ENCODE data around the gene SHOC1. TPM values are rescaled to one million over a fixed set of nuclear protein-coding genes. Genes with fewer than 3 reads are reported as not detected.

Gene SHOC1
- polyA plus RNA-seq = under 1 TPM in 2 of 3 donors, not detected in 1; 0.01 to 0.03 TPM

DNA sequence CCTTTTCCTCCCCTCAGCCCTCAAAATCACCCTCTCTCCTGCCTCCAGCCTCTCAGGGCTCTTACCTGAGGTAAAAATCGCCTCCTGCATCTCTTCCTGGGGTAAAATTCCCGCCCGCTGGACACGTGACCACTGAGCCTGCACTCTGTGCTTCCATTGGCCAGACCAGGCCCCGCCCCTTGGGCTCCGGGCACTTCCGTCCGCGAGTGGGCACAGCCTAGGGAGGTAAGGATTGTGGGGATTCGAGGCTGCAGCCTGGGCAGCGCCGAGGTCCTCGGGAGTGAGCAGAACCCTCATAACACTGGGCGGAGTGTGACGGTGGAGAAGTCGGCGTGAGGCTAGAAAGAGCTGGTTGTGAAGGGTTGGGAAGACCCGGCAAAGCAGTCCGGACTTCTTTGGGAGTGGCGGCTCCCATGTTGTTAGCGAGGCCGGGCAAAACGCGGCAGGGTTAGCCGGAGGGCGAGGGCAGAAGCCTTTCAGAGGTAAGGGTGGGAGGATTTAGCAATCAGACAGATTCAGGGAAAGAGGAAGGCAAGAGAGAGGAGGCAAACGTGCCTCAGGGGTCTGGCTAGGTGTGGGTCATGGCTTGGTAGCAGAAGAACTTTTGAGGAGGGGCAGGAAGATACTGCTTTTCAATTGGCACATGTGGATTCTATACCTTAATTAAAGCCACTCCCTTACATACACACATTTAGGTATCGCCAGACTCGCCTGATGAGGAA, at the start of gene SHOC1:
Gene SHOC1 (minus strand): TSS at position 103 of the 722 bp plus-strand sequence. CDS start 3,519 bp downstream, outside the sequence.
- H3K27ac ChIP-seq (ENCODE audit: low read depth, low read length) = no peak within 1 kb of the TSS
- 85 to 90% (median 88%) methylated on average over 28 to 29 of the region's 29 CpGs for WGBS, 3 donors

DNA sequence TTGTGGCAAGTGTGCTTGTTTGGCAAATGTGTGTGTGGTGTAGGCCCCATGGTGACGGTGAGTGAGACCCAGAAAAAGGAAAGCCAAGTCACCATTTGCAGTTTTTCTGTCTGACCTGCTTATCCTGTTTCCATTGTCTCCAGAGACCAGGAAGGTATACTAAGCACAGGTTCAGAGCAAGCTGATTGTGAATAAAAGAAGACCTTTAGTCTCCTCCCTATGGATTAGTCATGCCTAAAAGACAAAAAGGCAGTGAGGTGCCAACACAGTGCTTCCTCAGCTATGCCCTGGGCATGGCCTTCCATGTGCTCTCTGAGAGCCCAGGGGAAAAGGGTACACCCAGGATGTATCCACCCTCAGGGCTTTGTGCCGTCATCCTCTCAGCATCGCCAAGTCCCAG, 49.2 kb upstream of the SHOC1 start:
- no peak overlapping the region for H3K27ac ChIP-seq (ENCODE audit: low read depth, low read length)
- WGBS, 3 donors = 87 to 95% (median 89%) methylated on average over 3 of the region's 3 CpGs

DNA sequence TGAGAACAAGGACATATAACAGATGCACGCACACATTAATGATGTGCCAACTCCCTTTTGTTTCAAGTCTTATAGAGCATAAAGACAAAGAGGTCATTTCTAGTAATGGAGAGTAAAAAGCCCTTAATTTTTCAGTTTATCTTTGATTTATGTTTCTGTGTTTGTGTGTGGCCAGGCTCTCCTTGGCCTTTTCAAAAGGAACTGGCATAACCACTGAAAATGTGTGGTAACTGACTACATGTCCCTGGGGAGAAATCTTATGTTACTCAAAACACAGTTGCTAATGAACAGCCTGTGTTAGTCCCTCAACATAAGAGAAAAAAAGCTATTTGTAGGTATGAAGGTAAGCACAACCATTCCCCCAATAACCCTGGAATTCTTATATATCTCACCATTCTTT, 47.6 kb upstream of the SHOC1 start:
- WGBS, 3 donors = 84 to 92% (median 85%) methylated on average over 1 of the region's 1 CpG
- no peak overlapping the region for H3K27ac ChIP-seq (ENCODE audit: low read depth, low read length)

DNA sequence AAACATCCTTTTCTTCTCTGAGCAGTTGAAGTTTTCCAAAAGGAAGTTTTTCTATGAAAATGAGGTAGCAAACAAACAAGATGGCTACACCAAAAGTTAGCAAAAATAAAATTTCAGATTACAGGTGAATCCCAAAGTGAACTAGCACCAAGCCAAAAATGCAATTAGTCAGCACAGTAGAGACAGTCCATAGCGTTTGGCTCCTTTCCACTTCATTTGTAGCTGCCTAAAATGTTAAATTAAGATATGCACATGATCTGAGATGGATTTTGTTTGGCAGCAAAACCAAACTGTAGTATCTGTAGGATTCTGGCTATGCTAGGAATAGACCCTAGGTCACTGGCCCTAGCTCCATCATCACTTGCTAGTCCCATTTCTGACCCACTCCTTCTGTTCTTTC, 45.7 kb upstream of the SHOC1 start:
- no peak overlapping the region for H3K27ac ChIP-seq (ENCODE audit: low read depth, low read length)
- 47 to 53% (median 49%) methylated on average over 1 of the region's 1 CpG for WGBS, 3 donors

DNA sequence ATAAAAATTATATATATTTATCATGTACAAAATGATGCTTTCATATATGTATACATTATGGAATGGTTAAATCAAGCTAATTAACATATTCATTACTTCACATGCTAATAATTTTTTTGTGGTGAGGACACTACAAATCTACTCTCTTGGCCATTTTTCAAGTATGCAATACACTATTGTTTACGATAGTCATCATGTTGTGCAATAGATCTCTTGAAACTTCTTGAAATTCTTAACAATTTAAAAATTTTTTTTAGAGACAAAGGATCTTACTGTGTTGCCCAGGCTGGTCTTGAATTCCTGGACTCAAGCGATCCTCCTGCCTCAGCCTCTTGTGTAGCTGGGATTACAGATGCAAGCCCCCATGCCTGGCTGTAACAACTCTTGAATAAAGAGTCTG, 45.2 kb upstream of the SHOC1 start:
- WGBS, 3 donors = 53 to 77% (median 55%) methylated on average over 2 of the region's 2 CpGs
- no peak overlapping the region for H3K27ac ChIP-seq (ENCODE audit: low read depth, low read length)

DNA sequence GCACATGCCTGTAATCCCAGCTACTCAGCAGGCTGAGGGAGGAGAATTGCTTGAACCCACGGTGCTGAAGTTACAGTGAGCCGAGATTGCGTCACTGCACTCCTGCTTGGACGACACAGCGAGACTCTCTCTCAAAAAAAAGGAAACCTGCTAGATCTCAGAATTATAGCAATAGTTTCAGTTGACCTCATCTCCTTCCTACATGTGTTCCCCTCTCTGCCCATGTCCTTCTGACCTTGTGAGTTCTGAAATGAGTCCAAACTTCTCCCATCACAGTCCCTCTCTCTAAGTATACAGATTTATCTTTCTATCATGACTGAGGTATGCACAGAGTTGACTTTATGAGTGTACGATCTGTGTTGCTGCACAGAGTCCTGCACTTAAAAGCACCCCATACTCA, 44.6 kb upstream of the SHOC1 start:
- WGBS, 3 donors = 18 to 52% (median 22%) methylated on average over 6 of the region's 6 CpGs
- H3K27ac ChIP-seq (ENCODE audit: low read depth, low read length) = no peak overlapping the region

DNA sequence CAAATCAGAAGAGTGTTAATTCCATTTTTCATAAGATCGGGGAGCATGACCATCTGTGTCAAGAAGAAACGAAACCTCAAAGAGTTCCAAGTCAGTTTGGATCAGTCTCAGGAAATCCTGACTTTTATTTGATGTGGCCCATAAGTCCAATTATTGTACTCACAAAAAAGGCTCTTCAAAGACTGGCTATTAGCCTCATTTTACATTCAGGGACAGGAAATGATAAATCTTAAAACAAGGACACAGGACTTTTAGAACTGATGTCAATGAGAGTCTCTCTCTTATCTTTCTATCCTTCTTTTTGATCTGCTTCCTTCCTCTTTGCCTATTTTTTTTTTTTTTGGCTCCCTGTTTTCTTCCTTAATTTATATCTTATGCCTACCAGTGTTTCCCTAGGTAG, 43.7 kb upstream of the SHOC1 start:
- no peak overlapping the region for H3K27ac ChIP-seq (ENCODE audit: low read depth, low read length)
- 24 to 77% (median 27%) methylated on average over 2 of the region's 2 CpGs for WGBS, 3 donors

DNA sequence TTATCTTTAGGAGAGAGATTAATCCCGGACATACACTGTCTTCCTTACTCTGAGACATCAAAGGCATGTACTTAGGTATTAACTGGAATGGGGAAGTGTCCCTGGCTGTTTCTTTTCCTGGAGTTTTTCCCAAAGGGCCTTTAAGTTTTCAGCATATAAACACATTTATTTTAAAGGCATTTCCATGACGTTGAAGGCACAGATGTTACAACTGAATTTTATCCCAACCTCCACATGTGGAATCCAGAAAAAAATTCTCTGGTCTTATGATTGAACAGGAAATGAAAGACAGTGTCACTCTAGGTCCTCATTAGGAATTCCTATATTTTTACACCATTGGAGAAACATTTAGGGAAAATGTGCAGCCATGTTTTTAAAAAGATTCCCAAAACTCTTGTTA, 41.6 kb upstream of the SHOC1 start:
- 54 to 62% (median 54%) methylated on average over 2 of the region's 2 CpGs for WGBS, 3 donors
- no peak overlapping the region for H3K27ac ChIP-seq (ENCODE audit: low read depth, low read length)

DNA sequence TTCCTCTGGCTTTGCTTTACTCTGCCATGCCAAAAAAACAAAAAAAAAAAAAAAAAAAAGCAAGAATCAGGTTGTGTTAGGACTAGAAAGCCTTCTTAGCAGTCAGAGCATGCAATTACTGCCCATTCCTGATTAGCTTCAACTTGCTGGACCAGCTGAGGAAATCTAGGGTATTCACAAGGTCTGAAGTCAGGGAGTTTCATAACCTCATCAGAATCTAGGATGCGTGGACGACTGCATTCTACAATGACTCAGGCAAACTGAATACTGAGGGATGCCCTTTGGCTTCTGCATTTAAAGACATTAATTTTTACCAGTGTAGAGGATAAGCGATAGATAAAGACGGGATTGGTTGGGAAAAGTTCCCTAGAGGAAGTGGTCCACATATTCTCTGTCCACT, 39.2 kb upstream of the SHOC1 start:
- H3K27ac ChIP-seq (ENCODE audit: low read depth, low read length) = no peak overlapping the region
- WGBS, 3 donors = 69 to 91% (median 80%) methylated on average over 4 of the region's 4 CpGs

DNA sequence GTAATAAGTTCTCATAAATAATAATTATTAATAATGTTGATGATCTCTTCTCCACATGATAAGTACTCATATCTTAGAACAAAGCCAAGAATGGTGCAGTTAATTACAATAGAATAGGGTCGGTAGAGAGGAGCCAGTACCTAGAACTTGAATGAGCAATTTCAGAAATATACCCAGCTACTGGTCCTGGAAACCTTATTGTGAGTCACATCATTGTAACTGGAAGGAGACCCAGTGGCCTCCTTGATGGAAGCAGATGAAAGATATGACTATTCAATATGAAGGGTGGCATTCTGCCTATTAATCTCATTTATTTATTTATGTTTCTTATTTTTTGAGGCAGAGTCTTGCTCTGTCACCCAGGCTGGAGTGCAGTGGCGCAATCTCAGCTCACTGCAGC, 37.7 kb upstream of the SHOC1 start:
- WGBS, 3 donors = 88 to 97% (median 94%) methylated on average over 2 of the region's 2 CpGs
- no peak overlapping the region for H3K27ac ChIP-seq (ENCODE audit: low read depth, low read length)

DNA sequence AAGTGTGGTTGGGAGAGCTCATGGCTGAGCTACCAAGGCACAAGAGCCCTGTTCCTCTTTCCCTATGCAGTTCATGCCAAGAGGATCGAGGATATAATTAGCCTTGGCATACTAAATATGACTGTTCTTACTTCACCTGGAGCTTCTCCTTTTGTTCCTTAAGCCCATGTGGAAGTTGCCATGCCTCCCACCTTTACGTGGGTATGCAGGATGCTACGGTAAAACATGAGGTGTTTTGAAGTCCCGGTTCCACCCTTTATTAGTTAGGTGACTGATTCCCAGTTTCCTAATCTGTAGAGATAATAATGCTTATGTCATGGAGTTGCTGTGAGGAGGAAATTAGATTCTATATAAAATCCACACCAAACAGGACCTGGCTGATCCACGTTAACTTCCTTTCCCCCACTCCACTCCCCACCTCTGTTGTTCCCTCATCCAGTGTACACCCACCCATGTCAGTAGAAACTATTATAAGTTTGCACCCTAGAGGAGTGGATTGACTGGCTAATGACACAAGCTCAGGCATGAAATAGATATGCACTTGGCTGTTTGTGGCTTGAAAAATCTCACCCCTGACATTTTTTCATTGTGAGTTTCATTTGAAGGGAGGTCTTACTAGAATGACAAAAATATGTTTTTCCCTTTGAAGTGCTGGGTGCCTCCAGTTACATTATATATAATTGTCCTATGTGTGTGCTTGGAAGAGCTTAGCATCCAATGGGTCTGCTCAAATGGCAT, 36.8 kb upstream of the SHOC1 start:
- WGBS, 3 donors = 79 to 91% (median 85%) methylated on average over 5 of the region's 5 CpGs
- H3K27ac ChIP-seq (ENCODE audit: low read depth, low read length) = no peak overlapping the region

DNA sequence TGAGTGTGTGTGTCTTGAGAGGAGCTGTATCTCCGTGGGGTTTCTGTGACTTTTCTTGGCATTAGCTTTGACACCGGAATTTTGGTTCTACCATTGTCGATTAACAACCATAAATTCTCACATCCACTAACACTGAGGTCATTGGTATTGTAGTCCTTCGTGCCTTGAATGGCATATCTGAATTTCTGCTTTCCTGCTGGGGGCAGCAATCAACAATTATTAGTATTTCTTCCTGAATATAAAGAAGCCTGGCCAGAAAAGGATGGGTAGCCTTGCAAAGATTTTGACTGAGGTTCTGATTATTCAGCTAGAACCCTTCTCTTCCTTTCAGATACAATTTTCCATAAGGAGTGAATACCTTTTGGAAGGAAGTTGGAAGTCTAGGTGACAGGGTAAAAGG, 33.5 kb upstream of the SHOC1 start:
- no peak overlapping the region for H3K27ac ChIP-seq (ENCODE audit: low read depth, low read length)
- WGBS, 3 donors = 42 to 59% (median 46%) methylated on average over 4 of the region's 4 CpGs

DNA sequence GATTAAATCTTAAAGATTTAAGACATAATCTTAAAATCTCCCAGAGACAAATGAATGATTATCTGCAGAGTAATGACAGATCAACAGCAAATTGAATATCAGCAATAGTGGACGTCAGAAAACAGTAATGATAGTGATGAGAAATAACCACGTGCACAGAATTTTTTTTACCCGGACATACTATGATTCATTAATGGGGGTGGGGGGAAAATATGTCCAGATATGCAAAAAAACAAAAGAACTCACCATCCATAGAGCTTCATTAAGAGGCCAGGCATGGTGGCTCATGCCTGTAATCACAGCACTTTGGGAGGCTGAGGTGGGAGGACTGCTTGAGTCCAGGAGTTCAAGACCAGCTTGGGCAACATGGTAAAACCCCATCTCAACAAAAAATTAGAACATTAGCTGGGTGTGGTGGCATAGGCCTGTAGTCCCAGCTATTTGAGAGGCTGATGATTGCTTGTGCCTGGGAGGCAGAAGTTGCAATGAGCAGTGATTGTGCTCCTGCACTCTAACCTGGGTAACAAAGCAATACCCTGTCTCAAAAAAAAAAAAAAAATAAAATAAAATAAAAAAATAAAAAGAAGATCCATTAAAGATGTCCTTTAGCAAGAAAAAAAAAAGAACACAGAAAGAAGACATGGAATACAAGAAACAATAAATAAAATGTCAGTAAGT, 30.9 kb upstream of the SHOC1 start:
- WGBS, 3 donors = 57 to 63% (median 63%) methylated on average over 3 of the region's 3 CpGs
- no peak overlapping the region for H3K27ac ChIP-seq (ENCODE audit: low read depth, low read length)

DNA sequence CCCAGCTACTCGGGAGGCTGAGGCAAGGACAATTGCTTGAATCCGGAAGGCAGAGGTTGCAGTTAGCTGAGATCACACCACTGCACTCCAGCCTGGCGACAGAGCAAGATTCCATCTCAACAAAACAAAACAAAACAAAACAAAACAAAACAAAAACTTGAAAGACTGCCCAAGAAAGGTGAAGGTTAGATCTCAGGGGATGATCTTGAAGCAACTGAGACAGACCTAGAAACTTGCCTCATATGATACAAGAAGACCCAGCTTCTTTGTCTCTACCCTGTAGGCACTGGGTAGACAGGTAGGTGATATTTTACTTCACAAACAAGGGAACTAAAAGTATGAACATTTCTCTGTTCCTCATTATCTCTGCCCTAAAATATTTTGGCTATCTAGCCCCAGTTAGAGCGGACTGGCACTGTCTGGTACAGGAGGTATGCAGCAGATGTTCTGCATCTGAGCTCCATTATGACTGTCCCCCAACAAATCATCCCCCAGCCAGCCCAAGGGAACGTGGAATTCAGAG, 26.3 kb upstream of the SHOC1 start:
- 85 to 95% (median 88%) methylated on average over 5 of the region's 5 CpGs for WGBS, 3 donors
- H3K27ac ChIP-seq (ENCODE audit: low read depth, low read length) = no peak overlapping the region

DNA sequence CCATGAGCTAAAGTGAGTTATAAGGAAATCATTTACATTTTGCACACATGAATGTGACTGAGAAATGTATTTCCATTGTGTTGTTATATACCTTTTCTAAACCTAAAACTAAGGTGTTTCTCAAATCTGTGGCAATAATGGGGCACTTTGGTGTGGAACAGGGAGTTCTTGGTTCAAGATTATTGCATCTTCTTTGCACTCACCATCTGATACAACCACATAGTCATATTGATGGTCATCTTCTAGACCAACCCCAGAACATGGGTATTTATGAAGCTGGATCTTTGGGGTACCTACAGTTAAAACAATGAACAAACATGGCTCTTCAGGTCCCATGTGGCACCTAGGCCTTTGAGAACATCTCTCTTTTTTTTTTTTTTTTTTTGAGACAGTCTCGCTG, 24.6 kb upstream of the SHOC1 start:
- WGBS, 3 donors = 100% methylated on average over 1 of the region's 1 CpG
- no peak overlapping the region for H3K27ac ChIP-seq (ENCODE audit: low read depth, low read length)

DNA sequence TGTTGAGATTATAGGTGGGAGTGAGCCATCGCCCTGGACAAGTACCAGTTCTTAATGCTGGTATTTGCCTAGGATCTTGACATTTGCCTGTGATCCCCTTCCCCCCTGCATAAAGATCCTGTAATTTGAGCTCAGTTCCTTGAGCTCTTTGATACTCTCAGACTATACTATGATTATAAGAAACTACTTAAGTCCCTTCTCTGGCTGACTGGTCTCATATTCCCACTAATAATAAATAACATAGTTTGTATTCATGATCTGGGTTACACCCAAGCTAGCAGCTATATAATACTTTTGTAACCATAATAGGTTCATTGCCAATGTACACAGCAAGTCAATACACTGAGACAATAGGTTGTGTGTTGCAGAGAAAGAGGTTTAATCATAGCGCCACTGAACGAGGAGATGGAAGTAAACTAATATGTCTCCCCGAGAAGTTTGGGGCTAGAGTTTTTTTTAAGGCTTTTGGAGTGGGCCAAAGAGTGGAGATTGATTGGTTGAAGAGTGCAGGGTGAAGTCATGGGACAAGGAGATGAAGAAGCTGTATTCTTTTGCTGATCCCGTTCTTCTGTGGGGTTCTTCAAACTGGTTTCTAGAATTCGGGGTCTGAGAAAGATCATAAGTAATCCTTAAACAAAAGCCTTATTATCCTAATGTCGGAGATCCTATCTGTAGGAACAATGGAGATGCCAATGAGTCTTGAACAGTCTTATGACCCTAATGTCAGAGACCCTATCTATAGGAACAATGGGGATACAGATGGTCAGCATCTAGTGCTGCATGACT, 20.7 kb upstream of the SHOC1 start:
- WGBS, 3 donors = 83 to 96% (median 89%) methylated on average over 7 of the region's 7 CpGs
- H3K27ac ChIP-seq (ENCODE audit: low read depth, low read length) = no peak overlapping the region

DNA sequence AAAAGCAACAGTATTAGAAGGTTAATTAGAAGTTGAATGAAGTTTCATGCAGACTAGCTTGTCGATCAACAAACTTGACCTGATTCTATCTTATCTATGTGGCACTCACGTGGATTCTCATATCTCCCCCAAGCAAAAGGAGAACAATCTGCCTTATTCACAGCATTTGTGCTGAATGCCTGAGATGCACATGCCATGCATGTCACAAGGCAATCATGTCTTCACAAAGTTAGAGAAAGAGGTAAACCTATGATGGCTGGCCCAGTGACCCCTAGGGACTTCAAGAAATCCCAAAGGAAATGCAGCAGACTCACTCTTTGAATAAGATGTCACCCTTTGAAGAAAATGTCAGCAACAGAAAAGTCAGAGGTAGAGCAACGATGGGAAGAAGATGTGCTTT, 17.6 kb upstream of the SHOC1 start:
- 71 to 92% (median 85%) methylated on average over 3 of the region's 3 CpGs for WGBS, 3 donors
- H3K27ac ChIP-seq (ENCODE audit: low read depth, low read length) = no peak overlapping the region

DNA sequence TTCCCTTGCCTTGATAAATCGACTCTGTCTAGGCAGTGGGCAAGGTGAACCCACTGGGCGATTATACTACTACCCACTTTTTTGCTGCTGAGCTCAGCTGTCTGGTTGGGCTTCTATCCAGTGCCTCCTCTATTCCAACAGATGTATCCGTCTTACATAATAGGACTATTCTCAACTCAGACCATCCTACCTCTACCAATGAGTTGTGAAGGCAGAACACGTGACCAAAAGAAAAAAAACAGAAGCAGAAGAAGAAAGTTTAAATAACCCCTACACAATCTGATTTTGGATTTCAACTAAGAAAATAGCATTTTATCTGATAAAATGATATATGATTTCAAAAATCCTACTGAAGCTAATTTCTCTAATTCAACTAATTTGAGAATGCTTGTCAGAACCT, 16.2 kb upstream of the SHOC1 start:
- WGBS, 3 donors = 87 to 94% (median 88%) methylated on average over 4 of the region's 4 CpGs
- H3K27ac ChIP-seq (ENCODE audit: low read depth, low read length) = no peak overlapping the region

Measured in adipose tissue (tissue), 3 donors.